GM12891 (cell line): ENCODE results near the gene CCDC66.

ENCODE experiments used
- PAX5 ChIP-seq: IDR thresholded peaks from 2 replicates; pipeline ENCODE4 v1.6.1; 2011; ENCODE audit warnings: low read length, moderate library complexity, mild to moderate bottlenecking; ENCODE audit not compliant: insufficient read depth, severe bottlenecking
- POLR2A ChIP-seq: IDR thresholded peaks from 2 replicates; pipeline ENCODE4 v1.6.1; 2011; ENCODE audit warnings: low read depth, low read length, control low read depth
- POLR2AphosphoS5 ChIP-seq: IDR thresholded peaks from 2 replicates; pipeline ENCODE4 v1.6.1; 2011; ENCODE audit warnings: low read depth, low read length, control low read depth
- POU2F2 ChIP-seq: IDR thresholded peaks from 2 replicates; pipeline ENCODE4 v1.6.1; 2011; ENCODE audit warnings: low read depth, mild to moderate bottlenecking, control low read depth, low read length, moderate library complexity
- SPI1 ChIP-seq: IDR thresholded peaks from 2 replicates; pipeline ENCODE4 v1.6.1; 2011; ENCODE audit warnings: low read depth, low read length, control low read depth
- TAF1 ChIP-seq: IDR thresholded peaks from 2 replicates; pipeline ENCODE4 v1.6.1; 2011; ENCODE audit warnings: low read depth, low read length, control low read depth

- no peak for TF ChIP-seq POLR2A
- TF ChIP-seq POLR2AphosphoS5, result no peak
- no peak for TF ChIP-seq TAF1
- TF ChIP-seq PAX5, result no peak
- TF ChIP-seq POU2F2, result no peak
- TF ChIP-seq SPI1, result no peak
These were observed 31.7 kb upstream of the CCDC66 start for GRCh38 chr3:56525291-56525690.
